Ishikawa (cell line): ENCODE results near the gene LRPAP1.

Experiments
- CEBPB ChIP-seq: IDR thresholded peaks from 2 replicates; pipeline ENCODE4 v1.6.1; 2012
- CREB1 ChIP-seq: IDR thresholded peaks from 2 replicates; pipeline ENCODE4 v1.6.1; 2012; ENCODE audit warnings: low read depth
- EGR1 ChIP-seq: IDR thresholded peaks from 2 replicates; pipeline ENCODE4 v1.6.1; 2012
- EP300 ChIP-seq: IDR thresholded peaks from 2 replicates; pipeline ENCODE4 v1.6.1; 2012; ENCODE audit warnings: borderline replicate concordance
- FOXM1 ChIP-seq: IDR thresholded peaks from 2 replicates; pipeline ENCODE4 v1.6.1; 2012; ENCODE audit warnings: low read depth, borderline replicate concordance
- MAX ChIP-seq: IDR thresholded peaks from 2 replicates; pipeline ENCODE4 v1.6.1; 2012
- NFIC ChIP-seq: IDR thresholded peaks from 2 replicates; pipeline ENCODE4 v1.6.1; 2012
- RAD21 ChIP-seq: IDR thresholded peaks from 2 replicates; pipeline ENCODE4 v1.6.1; 2012; ENCODE audit warnings: low read depth
- REST ChIP-seq: IDR thresholded peaks from 2 replicates; pipeline ENCODE4 v1.6.1; 2012; ENCODE audit warnings: low read depth, mild to moderate bottlenecking
- TAF1 ChIP-seq: IDR thresholded peaks from 2 replicates; pipeline ENCODE4 v1.6.1; 2012; ENCODE audit warnings: low read depth, mild to moderate bottlenecking
- TCF12 ChIP-seq: IDR thresholded peaks from 2 replicates; pipeline ENCODE4 v1.6.1; 2012; ENCODE audit warnings: low read depth
- TEAD4 ChIP-seq: IDR thresholded peaks from 2 replicates; pipeline ENCODE4 v1.6.1; 2012
- USF1 ChIP-seq: IDR thresholded peaks from 2 replicates; pipeline ENCODE4 v1.6.1; 2012
- YY1 ChIP-seq: IDR thresholded peaks from 2 replicates; pipeline ENCODE4 v1.6.1; 2012; ENCODE audit warnings: low read depth
- ZBTB7A ChIP-seq: IDR thresholded peaks from 2 replicates; pipeline ENCODE4 v1.6.1; 2012; ENCODE audit warnings: low read depth

The LRPAP1 gene

GRCh38 chr4:3493720-3494461, 38.3 kb downstream of the LRPAP1 start:
- TF ChIP-seq YY1 (no peak), RAD21 (no peak), TEAD4 (no peak), CEBPB (no peak), TAF1 (no peak), EP300 (no peak), REST (no peak), NFIC (no peak), FOXM1 (no peak), ZBTB7A (no peak), TCF12 (no peak), USF1 (no peak), CREB1 (no peak)

GRCh38 chr4:3492741-3493719, 39.2 kb downstream of the LRPAP1 start:
- TF ChIP-seq USF1 = no peak
- no peak for TF ChIP-seq RAD21
- no peak for TF ChIP-seq NFIC
- TF ChIP-seq EP300 = no peak
- no peak for TF ChIP-seq FOXM1

- no peak for TF ChIP-seq FOXM1
- no peak for TF ChIP-seq RAD21
- no peak for TF ChIP-seq CEBPB
- no peak for TF ChIP-seq EGR1
- no peak for TF ChIP-seq USF1
- no peak for TF ChIP-seq CREB1
- no peak for TF ChIP-seq TAF1
- TF ChIP-seq NFIC = no peak
- TF ChIP-seq EP300 = no peak
- no peak for TF ChIP-seq MAX
- TF ChIP-seq REST = no peak
- no peak for TF ChIP-seq TCF12
- no peak for TF ChIP-seq TEAD4
- TF ChIP-seq ZBTB7A = no peak
- no peak for TF ChIP-seq YY1
These were observed 40.4 kb downstream of the LRPAP1 start for GRCh38 chr4:3491681-3492405.

- no peak for TF ChIP-seq USF1
- TF ChIP-seq EGR1 = no peak
- TF ChIP-seq NFIC = no peak
- TF ChIP-seq CREB1 = no peak
- TF ChIP-seq YY1 = no peak
- TF ChIP-seq REST = no peak
- no peak for TF ChIP-seq RAD21
- no peak for TF ChIP-seq TAF1
- no peak for TF ChIP-seq ZBTB7A
- no peak for TF ChIP-seq CEBPB
- no peak for TF ChIP-seq EP300
- TF ChIP-seq MAX = no peak
- no peak for TF ChIP-seq TCF12
- no peak for TF ChIP-seq TEAD4
- TF ChIP-seq FOXM1 = no peak
These were observed 42.7 kb downstream of the LRPAP1 start for GRCh38 chr4:3489451-3489962.
